ENCODE measurements around the gene TNIK.

Gene TNIK

DNA sequence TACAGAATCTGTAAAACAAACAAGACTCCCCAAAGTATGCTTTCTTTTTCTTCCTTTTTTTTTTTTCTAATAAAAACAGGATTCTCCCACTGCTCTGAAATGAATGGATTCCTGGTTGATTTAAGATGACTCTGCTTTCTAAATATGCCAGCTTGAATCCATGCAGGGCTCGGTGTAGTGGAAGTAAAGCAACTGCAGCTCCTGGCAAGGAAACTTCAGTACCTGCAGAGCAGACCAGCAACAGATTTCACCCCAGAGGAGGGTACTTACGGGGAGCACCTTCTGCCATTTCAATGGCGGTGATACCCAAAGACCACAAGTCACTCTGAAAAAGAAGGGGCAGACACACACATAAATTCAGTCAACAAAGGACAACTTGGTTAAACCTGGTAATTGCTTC is 283.1 kb downstream of the TNIK start:
- Histone ChIP-seq H2AFZ (ENCODE audit: low read depth) (no peak overlapping the region), H4K20me1 (ENCODE audit: insufficient read depth) (no peaks in the 10 kb centered on the region), H3K4me2 (no peak overlapping the region), H3K79me2 (ENCODE audit: insufficient read depth, low read depth) (no peaks in the 10 kb centered on the region), H3K4me1 (ENCODE audit: low read depth, poor library complexity, severe bottlenecking) (no peaks in the 10 kb centered on the region), H3K27me3 (ENCODE audit: insufficient read depth, low read depth) (no peaks in the 10 kb centered on the region), H3K27ac (no peak overlapping the region), H3K36me3 (ENCODE audit: insufficient read depth) (no peaks in the 10 kb centered on the region), H3K9ac (no peak overlapping the region), H3K4me3 (IDR thresholded peaks at IDR 0.05; ENCODE audit: insufficient read depth, low read depth, low read length) (no peak overlapping the region)
- TF ChIP-seq, protein P1, sequence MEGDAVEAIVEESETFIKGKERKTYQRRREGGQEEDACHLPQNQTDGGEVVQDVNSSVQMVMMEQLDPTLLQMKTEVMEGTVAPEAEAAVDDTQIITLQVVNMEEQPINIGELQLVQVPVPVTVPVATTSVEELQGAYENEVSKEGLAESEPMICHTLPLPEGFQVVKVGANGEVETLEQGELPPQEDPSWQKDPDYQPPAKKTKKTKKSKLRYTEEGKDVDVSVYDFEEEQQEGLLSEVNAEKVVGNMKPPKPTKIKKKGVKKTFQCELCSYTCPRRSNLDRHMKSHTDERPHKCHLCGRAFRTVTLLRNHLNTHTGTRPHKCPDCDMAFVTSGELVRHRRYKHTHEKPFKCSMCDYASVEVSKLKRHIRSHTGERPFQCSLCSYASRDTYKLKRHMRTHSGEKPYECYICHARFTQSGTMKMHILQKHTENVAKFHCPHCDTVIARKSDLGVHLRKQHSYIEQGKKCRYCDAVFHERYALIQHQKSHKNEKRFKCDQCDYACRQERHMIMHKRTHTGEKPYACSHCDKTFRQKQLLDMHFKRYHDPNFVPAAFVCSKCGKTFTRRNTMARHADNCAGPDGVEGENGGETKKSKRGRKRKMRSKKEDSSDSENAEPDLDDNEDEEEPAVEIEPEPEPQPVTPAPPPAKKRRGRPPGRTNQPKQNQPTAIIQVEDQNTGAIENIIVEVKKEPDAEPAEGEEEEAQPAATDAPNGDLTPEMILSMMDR (conservative IDR thresholded peaks at IDR 0.05; ENCODE audit: low read depth, low read length), result no peak

DNA sequence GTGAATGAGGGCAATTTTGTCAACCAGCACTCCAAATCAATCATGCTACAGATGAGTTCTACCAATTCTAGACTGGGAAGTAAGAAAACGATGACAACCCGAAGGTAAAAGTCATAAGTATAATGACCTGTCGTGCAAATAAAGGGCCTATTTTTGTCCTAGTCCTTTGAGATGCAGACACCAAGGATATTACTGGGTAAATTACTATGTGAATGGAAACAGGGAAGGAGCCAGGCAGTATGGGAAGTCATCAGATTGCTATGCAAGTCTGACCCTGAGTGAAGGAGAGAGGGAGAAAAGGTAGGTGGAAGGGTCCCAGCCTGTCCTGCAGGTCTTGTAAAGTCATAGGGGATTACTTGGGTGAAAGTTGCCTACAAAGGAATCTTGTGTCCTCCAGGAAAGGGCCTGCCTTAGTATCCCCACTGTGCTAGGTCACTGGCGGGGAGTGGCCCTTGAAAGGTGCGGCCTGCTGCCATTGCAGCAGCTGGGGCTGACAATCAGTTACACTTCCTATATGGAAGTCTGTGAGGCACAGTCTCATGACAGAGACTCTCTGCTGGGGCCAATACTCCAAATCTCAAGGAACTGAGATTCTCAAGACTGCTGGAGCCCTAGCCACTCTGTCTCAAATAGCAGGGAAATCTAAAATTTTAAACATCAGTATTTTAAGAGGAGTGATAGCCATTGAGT is 283.8 kb downstream of the TNIK start:
- Histone ChIP-seq H3K4me3 (IDR thresholded peaks at IDR 0.05; ENCODE audit: insufficient read depth, low read depth, low read length) (no peak overlapping the region), H3K36me3 (ENCODE audit: insufficient read depth) (no peaks in the 10 kb centered on the region), H3K4me2 (no peak overlapping the region), H2AFZ (ENCODE audit: low read depth) (no peak overlapping the region), H3K79me2 (ENCODE audit: insufficient read depth, low read depth) (no peaks in the 10 kb centered on the region), H3K4me1 (ENCODE audit: low read depth, poor library complexity, severe bottlenecking) (no peaks in the 10 kb centered on the region), H4K20me1 (ENCODE audit: insufficient read depth) (no peaks in the 10 kb centered on the region), H3K9ac (no peak overlapping the region), H3K27me3 (ENCODE audit: insufficient read depth, low read depth) (no peaks in the 10 kb centered on the region), H3K27ac (no peak overlapping the region)
- TF ChIP-seq, protein P1 (conservative IDR thresholded peaks at IDR 0.05; ENCODE audit: low read depth, low read length), result no peak

DNA sequence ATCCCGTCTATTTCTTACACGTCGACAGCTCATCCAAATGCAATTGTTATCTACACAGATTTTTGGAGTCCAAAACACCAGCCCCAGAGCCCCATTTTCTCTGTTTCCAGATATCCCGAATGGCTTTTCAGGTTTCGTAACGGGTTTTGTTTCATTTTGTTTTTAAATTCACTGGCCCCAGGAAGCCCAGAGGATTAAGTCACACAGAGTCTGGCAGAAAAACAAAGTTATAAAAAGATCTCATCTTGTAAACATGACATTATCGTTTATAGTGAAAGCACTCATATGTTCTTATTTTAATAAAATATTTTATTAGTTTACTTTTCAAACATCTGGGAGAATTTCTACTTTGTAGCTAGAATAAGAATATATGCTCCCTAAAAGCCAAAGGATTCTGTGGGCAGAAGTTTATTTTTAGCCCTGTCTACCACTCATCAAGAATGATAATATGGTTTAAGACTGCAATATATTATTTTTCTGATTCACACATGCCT is 284.4 kb downstream of the TNIK start:
- Histone ChIP-seq H4K20me1 (ENCODE audit: insufficient read depth) (no peaks in the 10 kb centered on the region), H3K4me1 (ENCODE audit: low read depth, poor library complexity, severe bottlenecking) (no peaks in the 10 kb centered on the region), H3K79me2 (ENCODE audit: insufficient read depth, low read depth) (no peaks in the 10 kb centered on the region), H3K9ac (no peak overlapping the region), H2AFZ (ENCODE audit: low read depth) (no peak overlapping the region), H3K36me3 (ENCODE audit: insufficient read depth) (no peaks in the 10 kb centered on the region), H3K27me3 (ENCODE audit: insufficient read depth, low read depth) (no peaks in the 10 kb centered on the region), H3K27ac (no peak overlapping the region), H3K4me3 (IDR thresholded peaks at IDR 0.05; ENCODE audit: insufficient read depth, low read depth, low read length) (no peak overlapping the region), H3K4me2 (no peak overlapping the region)
- TF ChIP-seq, protein P1 (conservative IDR thresholded peaks at IDR 0.05; ENCODE audit: low read depth, low read length), result no peak

DNA sequence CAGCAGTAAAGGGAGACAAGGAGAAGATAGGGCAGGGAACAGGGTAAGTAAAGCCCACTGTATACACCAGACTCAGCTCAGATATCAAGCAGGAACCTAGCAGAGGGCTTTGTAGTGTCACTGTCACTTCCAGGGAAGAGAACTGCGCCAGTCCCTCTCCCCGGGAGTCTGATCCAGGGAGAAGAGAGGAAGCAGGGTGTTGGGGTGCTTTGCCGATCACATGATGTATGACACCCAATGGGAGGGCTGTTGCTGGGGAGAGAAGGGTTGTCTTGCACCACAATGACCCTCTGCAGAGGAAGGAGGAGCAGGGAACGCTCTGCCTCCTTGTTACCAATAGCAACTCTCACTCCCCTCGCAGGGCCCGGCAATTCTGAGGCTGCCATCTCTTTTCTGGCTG is 286.5 kb downstream of the TNIK start:
- H3K4me3 ChIP-seq (IDR thresholded peaks at IDR 0.05; ENCODE audit: insufficient read depth, low read depth, low read length), result no peak overlapping the region
- H2AFZ ChIP-seq (ENCODE audit: low read depth), result no peak overlapping the region
- no peaks in the 10 kb centered on the region for H3K36me3 ChIP-seq (ENCODE audit: insufficient read depth)
- TF ChIP-seq, protein P1 (conservative IDR thresholded peaks at IDR 0.05; ENCODE audit: low read depth, low read length), result no peak
- H3K27ac ChIP-seq, result no peak overlapping the region
- H3K79me2 ChIP-seq (ENCODE audit: insufficient read depth, low read depth), result no peaks in the 10 kb centered on the region
- H4K20me1 ChIP-seq (ENCODE audit: insufficient read depth), result no peaks in the 10 kb centered on the region
- no peak overlapping the region for H3K9ac ChIP-seq
- no peak overlapping the region for H3K4me2 ChIP-seq
- no peaks in the 10 kb centered on the region for H3K4me1 ChIP-seq (ENCODE audit: low read depth, poor library complexity, severe bottlenecking)
- H3K27me3 ChIP-seq (ENCODE audit: insufficient read depth, low read depth), result no peaks in the 10 kb centered on the region
